Amniotic stem cell (primary cell): ENCODE data around the gene NR2E1.

Experiments used
- DNase-seq: peaks from one replicate; lab custom pipeline; 2025; lab: John Stamatoyannopoulos, UW

The NR2E1 gene

DNA sequence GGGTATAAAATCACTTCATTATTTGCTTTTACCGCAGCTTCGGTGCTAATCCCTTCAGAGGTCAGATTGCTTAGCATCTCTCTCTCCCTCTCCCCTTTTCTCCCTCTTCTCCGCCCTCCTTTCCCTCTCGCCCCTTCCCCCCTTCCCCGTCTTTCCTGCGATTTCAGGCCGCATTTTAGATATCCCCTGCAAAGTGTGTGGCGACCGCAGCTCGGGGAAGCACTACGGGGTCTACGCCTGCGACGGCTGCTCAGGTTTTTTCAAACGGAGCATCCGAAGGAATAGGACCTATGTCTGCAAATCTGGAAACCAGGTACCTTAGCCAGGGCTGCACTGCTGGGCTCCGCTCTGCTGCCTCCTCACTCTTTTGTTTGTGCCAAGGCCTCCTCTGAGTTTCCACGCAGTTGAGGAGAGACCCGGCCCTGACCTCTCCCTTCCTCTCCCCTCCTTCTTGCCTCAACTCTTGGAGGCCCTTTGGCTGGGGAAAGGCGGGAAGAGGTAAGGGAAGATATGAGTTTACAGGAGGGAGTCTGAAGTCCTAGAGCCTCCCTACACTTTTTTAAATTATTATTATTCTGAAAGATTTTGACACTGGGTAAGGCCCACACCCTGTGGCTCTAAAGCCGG is 5.6 kb downstream of the NR2E1 start:
- DNase-seq: no peak

DNA sequence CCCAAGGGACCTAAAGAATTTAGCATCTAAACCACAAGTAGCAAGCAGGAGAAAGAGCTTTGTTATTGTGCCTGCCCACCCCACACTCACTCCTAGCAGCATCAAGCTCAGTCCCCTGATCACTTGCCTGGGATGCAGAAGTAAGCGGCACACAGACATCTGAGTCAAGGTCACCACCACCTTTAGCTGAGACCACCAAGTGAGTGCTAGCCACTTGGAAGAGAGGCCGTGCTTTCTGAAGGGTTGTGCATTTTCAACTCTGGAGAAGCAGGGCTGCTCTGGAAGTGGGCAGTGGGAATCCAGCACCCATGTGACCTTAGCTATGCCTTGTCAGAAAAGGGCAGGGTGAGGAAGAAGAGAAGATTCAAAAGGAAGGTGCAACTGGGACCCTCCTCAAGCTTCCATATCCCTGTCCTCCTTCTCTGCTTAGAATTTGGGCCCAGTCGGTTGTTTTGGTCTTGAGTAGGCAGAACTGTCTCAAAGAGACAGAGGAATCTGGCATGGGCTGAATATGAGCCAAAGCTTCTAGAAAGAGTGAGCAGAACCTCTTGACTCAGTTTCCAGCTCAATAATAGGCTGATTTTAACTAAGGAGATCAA is 6.2 kb downstream of the NR2E1 start:
- no peak for DNase-seq

- no peak for DNase-seq
Measured at GRCh38 chr6:108174371-108175175, 8.8 kb downstream of the NR2E1 start.

DNA sequence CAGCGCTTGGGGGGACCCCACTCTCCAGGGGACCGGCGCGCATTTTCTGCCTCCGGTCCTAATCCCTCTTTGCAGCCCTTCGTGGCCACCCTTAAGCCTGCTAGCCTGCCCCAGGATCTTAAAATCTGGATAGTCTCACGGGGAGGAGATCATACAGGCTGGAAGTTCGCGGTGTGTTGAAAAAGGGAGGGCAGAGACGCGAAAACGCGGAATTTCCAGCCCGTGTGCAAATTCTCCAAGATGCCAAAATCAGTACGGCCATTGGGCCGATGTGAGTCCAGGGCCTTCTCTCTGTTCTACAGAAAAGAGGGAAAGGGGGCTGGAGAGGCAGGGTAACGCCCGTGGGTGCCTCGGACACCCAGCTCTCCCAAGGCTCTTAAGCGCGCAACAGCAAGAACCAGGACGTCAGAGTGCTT is 9.4 kb downstream of the NR2E1 start:
- DNase-seq: no peak

DNA sequence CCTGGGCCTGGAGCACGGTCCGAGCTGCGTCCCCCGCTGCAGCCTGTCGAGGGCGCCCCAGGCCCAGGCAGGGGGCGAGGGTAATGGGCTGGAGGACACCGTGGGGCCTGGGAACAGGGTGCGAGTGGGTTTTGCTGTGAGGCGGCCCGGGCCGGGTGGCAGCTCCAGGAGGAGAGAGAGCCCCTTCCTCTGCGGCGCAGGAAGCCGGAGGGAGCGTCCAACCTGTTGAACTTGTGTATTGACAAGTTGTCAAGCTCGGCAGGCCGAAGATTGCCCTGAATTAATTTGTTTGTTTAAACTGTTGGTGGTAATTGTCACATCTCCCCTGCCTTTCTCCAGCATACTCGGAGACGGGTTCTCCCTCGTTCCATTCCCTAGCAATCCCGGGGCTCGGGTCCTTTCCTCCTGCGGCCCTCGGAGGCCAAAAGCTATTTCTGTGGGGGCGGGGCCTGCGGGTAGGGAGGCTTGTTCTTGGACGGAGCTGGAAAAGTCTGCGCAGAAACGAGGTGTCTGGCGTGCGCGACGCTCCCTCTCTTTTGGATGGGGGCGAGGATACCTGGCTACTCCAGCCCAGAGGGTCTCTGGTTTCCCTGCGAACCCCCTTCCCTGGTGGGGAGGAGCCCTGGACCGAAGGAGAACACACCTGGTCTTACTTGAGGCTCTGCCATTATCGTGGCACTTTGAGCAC is 9.9 kb downstream of the NR2E1 start:
- DNase-seq: no peak

GRCh38 chr6:108176281-108177089 is 10.7 kb downstream of the NR2E1 start:
- no peak for DNase-seq

DNA sequence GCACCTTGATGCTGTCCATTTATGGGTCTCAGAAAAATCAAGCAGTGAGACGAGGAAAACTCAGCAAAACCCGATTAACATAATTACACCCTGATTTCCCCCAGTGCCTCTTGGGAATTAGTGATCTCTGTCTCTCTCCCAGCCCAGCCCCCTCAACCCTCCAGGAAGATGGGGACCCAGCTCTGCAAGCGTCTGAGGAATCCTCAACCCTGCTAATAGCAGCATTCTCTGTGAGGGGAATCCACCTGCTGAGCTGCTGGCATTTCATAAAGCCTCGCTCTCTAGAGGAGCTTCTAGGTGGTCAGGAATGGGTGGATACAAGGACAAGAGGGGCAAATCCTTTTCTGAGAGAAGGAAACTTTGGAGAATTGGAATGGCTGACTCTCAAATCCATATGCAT is 13.9 kb downstream of the NR2E1 start:
- no peak for DNase-seq

GRCh38 chr6:108180266-108180665 is 14.4 kb downstream of the NR2E1 start:
- DNase-seq: no peak

DNA sequence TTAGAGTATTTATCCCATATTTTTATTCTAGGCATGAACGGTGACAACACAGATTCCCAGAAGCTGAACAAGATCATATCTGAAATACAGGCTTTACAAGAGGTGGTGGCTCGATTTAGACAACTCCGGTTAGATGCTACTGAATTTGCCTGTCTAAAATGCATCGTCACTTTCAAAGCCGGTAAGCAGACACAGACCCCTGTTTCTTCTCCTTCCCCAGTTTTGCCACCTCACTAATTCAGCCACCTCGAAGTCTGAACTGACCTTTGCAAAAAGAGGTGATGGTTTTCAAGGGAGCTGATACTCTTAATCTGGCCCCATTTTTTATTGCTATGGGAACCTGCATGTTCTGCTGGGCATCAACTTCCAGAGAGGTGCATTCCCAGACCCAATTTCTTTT is 15.0 kb downstream of the NR2E1 start:
- no peak for DNase-seq

GRCh38 chr6:108186226-108186625 is 20.4 kb downstream of the NR2E1 start:
- DNase-seq: no peak

DNA sequence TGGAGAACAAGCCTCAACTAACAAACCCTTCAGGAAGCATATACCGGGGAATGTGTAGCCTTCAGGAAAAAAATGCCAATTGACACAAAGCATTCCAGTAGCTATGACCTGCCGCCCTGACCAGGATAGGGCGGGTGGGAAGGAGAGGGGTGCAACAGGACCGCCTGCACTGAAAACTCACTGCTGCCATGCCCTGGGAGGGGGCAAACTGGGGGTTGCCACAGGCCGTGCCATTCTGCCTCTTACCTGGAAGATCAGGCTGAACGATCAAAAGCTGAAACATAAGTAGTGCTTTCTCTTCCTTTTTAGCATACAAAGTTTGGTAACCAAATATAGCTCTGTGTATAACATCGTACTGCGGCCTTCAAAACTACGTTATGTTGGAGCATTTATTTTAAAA is 21.7 kb downstream of the NR2E1 start:
- DNase-seq: no peak

DNA sequence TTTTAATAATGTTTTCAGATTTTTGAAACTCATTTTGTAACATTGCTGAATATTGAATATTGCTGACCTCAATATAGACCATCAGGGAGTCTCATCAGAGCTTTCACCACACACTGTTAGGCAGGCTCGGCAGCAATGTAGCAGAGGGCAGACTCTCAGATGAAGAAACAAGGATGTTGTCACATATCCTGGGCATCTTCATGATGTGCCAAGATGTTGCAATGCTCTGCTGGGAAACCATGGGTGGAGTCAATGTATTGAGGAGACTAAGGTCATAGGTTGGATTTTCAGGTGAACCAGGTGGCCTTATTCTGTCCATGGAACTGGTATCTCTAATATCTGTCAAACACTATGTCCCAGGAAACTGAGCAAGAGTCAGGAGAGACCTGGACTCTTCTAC is 27.3 kb downstream of the NR2E1 start:
- no peak for DNase-seq

GRCh38 chr6:108193835-108194234 is 28.0 kb downstream of the NR2E1 start:
- no peak for DNase-seq

DNA sequence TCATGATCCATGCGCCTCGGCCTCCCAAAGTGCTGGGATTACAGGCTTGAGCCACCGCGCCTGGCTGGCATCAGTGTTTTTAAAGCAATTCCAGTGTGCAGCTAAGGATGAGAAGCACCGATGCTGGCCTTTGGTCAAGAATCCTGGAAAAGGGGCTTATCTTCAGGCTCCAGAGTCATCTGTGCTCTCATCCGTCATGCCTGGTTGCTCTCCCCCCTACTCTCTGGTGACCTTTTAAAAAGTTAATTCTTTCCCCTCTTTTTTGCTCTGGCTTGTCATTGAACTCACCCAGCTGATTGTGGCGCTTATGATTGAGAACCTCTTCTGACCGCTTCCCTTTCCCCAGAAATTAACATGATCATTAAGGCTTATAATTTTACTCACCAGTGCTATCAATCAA is 28.7 kb downstream of the NR2E1 start:
- no peak for DNase-seq

GRCh38 chr6:108195209-108195608 is 29.4 kb downstream of the NR2E1 start:
- no peak for DNase-seq

- no peak for DNase-seq
Measured at GRCh38 chr6:108198761-108199498, 33.1 kb downstream of the NR2E1 start.

GRCh38 chr6:108200186-108200585 is 34.4 kb downstream of the NR2E1 start:
- DNase-seq: no peak

DNA sequence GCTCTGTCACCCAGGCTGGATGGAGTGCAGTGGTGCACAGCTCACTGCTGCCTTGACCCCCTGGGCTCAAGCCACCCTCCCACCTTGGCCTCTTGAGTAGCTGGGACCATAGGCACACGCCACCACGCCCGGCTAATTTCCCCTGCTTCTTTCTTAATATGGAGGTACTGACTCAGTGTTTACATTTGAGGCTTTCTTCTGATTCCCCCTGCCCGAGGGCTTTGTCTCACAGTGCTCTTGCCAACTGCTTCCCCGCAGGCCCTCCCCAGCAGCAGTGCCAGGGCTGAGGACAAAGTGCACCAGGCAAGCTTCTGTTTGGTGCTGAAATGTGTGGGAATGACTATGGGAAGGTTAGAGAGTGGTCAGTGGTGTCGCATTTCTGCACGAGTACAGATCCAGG is 34.8 kb downstream of the NR2E1 start:
- DNase-seq: peak; percentile 28

DNA sequence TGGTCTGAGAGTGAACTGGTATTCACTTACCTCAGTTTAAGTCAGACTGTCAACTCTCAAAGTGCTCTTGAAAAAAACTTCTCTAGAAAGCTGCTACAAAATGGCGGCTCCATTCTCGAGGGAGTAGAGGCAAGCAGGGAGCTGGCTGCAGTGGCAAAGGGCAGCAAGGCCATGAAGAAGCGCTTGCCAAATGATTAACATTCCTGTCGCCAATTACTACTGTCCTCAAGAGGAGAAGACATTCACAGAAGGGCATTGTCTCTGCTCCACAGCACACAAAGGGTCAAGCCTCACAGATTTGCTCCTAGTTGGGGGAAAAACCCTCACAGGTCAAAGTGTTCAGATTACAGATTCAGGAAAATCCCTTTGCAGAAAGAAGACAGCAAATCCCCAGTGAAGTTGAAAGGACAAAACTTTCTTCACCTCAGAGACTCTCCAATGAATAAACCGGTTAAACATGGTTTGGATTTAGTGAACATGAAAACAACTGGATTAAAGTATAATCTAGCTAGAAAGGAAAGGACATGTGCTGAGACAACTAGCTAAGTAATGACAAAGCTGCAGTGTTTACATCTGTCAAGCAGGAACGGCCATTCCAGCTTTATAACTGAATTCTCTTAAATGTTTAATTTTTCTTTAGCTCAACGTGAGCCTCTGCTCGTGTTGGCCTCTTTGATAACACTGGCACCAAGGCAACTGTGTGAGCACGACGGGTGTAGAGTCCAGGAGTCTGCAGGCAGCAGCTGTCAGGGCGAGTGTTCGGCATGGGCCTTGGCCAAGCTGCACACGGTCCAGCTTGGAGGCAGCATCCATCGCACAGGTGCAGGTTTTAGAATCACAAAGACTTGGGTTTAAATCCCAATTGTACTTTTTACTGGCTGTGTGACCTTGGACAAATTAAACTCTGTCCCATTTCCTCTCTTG is 37.6 kb downstream of the NR2E1 start:
- no peak for DNase-seq

DNA sequence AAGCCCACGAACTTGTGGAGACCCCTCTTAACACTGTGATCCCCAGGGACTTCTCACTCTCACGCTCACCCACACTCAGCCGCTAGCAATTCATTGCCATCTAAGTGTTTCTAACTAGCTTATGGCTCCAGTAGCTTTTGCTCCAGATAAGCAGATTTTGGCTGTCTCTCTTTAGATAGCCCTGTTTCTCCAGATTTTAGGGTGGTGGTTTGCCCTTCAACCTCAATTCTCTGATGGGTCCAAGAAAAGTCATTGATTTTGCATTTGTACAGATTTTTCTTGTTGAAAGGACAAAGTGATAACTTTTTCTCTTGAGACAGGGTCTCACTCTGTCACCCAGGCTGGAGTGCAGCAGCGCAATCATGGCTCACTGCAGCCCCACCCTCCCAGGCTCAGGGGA is 41.2 kb downstream of the NR2E1 start:
- no peak for DNase-seq
